Smooth muscle cell (in vitro differentiated cells): ENCODE results near the gene LTB. TPM values are rescaled to one million over a fixed set of nuclear protein-coding genes. Genes with fewer than 3 reads are reported as not detected.

Experiments used
- DNase-seq: peaks from one replicate; lab custom pipeline; 2025; ENCODE audit not compliant: unreplicated experiment; lab: John Stamatoyannopoulos, UW
- H2AFZ ChIP-seq: fragments of 200-600 bp; sonication (generic); 2 replicates; pipeline ENCODE4 v1.6.0; 2016; ENCODE audit warnings: antibody characterized with exemption, low read depth, mild to moderate bottlenecking
- H3F3A ChIP-seq: fragments of 200-600 bp; sonication (generic); 2 replicates; pipeline ENCODE4 v1.6.0; 2017; ENCODE audit warnings: antibody characterized with exemption, low read depth
- H3K27ac ChIP-seq: fragments of 200-600 bp; sonication (generic); 2 replicates; pipeline ENCODE4 v1.5.1; 2016; ENCODE audit warnings: low read depth, mild to moderate bottlenecking
- H3K27me3 ChIP-seq: fragments of 200-600 bp; sonication (generic); 2 replicates; pipeline ENCODE4 v1.6.1; 2016; ENCODE audit warnings: low read depth, mild to moderate bottlenecking
- H3K36me3 ChIP-seq: fragments of 200-600 bp; sonication (generic); 2 replicates; pipeline ENCODE4 v1.5.1; 2016; ENCODE audit warnings: low read depth
- H3K4me1 ChIP-seq: fragments of 200-600 bp; sonication (generic); 2 replicates; pipeline ENCODE4 v1.5.1; 2016; ENCODE audit warnings: low read depth
- H3K4me2 ChIP-seq: fragments of 200-600 bp; sonication (generic); 2 replicates; pipeline ENCODE4 v1.6.0; 2016; ENCODE audit warnings: mild to moderate bottlenecking
- H3K4me3 ChIP-seq: fragments of 200-600 bp; sonication (generic); 2 replicates; pipeline ENCODE4 v1.5.1; 2016; ENCODE audit warnings: mild to moderate bottlenecking
- H3K79me2 ChIP-seq: fragments of 200-600 bp; sonication (generic); 2 replicates; pipeline ENCODE4 v1.6.0; 2016; ENCODE audit warnings: low read depth, mild to moderate bottlenecking
- H3K9ac ChIP-seq: fragments of 200-600 bp; sonication (generic); 2 replicates; pipeline ENCODE4 v1.6.0; 2016; ENCODE audit warnings: low read depth
- H3K9me3 ChIP-seq: fragments of 200-600 bp; sonication (generic); replicated peaks from 2 replicates; pipeline ENCODE4 v1.5.1; 2016; ENCODE audit warnings: low read depth
- H4K20me1 ChIP-seq: fragments of 200-600 bp; sonication (generic); 2 replicates; pipeline ENCODE4 v1.6.0; 2016; ENCODE audit warnings: low read depth
- CTCF ChIP-seq: fragments of 200-600 bp; sonication (generic); IDR thresholded peaks from 2 replicates; pipeline ENCODE4 v1.5.1; 2017; ENCODE audit warnings: borderline replicate concordance, mild to moderate bottlenecking, antibody characterized with exemption; ENCODE audit not compliant: insufficient read depth, poor library complexity, severe bottlenecking
- WGBS: methylation state at CpG from one replicate; pipeline ENCODE4 v1.1.7; 2016; ENCODE audit warnings: low lambda C conversion rate; 5-methylcytosine and 5-hydroxymethylcytosine counted together
- polyA plus RNA-seq: library from polyadenylated mRNA; unstranded; fragments of >200 nt; fragmentation: Nextera tagmentation; extraction: Ambion mirVana; gene quantifications from 2 replicates; pipeline ENCODE4 v1.2.1, GENCODE V29; 2016
- small RNA-seq: library from RNA; depleted of rRNA; stranded (forward); fragments of <200 nt; gene quantifications from one replicate; pipeline ENCODE3, GENCODE V24; 2014
- total RNA-seq: library from RNA; depleted of rRNA; stranded (reverse); fragments of >200 nt; gene quantifications from 2 replicates; pipeline ENCODE4 v1.2.3, GENCODE V29; 2014

LTB gene
- total and polyA plus RNA-seq, 2 experiments from 2014 or later = 0.75 TPM; not detected in 1

- H3K79me2 ChIP-seq = peaks cover 18% of the 10 kb centered on the region
- no peak overlapping the region for H3K9ac ChIP-seq
- no peak for DNase-seq
- no peak overlapping the region for H2AFZ ChIP-seq
- 85% methylated on average over 9 of the region's 9 CpGs for WGBS
- H3K36me3 ChIP-seq = peaks cover 27% of the 10 kb centered on the region
- H3K4me2 ChIP-seq = no peak overlapping the region
- no peak overlapping the region for H3K27ac ChIP-seq
- no peak for TF ChIP-seq CTCF
- H3K9me3 ChIP-seq = no peaks in the 10 kb centered on the region
- peaks cover 32% of the 10 kb centered on the region for H3F3A ChIP-seq
- no peaks in the 10 kb centered on the region for H3K27me3 ChIP-seq
- H3K4me1 ChIP-seq = no peaks in the 10 kb centered on the region
- peaks cover 77% of the 10 kb centered on the region for H4K20me1 ChIP-seq
- H3K4me3 ChIP-seq = no peak overlapping the region
Measured at GRCh38 chr6:31531771-31532643, 50.2 kb downstream of the LTB start.

- Histone ChIP-seq H3K9ac (no peak overlapping the region), H3K4me2 (no peak overlapping the region), H3F3A (peaks cover 32% of the 10 kb centered on the region), H3K9me3 (no peaks in the 10 kb centered on the region), H4K20me1 (peaks cover 69% of the 10 kb centered on the region), H3K79me2 (peaks cover 9% of the 10 kb centered on the region), H3K27ac (no peak overlapping the region), H3K36me3 (peaks cover 25% of the 10 kb centered on the region), H3K27me3 (no peaks in the 10 kb centered on the region), H2AFZ (no peak overlapping the region), H3K4me3 (no peak overlapping the region), H3K4me1 (no peaks in the 10 kb centered on the region)
- no peak for TF ChIP-seq CTCF
- no peak for DNase-seq
- 98% methylated on average over 7 of the region's 7 CpGs for WGBS
Measured at GRCh38 chr6:31531162-31531561, 51.1 kb downstream of the LTB start.

GRCh38 chr6:31530659-31531058 lies 51.6 kb downstream of the LTB start:
- 77% methylated on average over 6 of the region's 6 CpGs for WGBS
- no peak for TF ChIP-seq CTCF
- no peak overlapping the region for H2AFZ ChIP-seq
- peaks cover 64% of the 10 kb centered on the region for H4K20me1 ChIP-seq
- H3K27me3 ChIP-seq = no peaks in the 10 kb centered on the region
- no peak overlapping the region for H3K4me3 ChIP-seq
- no peak for DNase-seq
- H3K36me3 ChIP-seq = peaks cover 20% of the 10 kb centered on the region
- no peak overlapping the region for H3K9ac ChIP-seq
- H3K27ac ChIP-seq = no peak overlapping the region
- peaks cover 32% of the 10 kb centered on the region for H3F3A ChIP-seq
- H3K9me3 ChIP-seq = no peaks in the 10 kb centered on the region
- no peaks in the 10 kb centered on the region for H3K4me1 ChIP-seq
- H3K4me2 ChIP-seq = no peak overlapping the region
- peaks cover 4% of the 10 kb centered on the region for H3K79me2 ChIP-seq

Small RNAs within 50 kb of the gene (small RNA-seq; reads per million reads assigned to genes)
- 25.0 reads per million, percentile 91 among the genes with 10 or more reads in this experiment for gene SNORA38
- gene SNORD117 = 740 reads per million, percentile 100 among the genes with 10 or more reads in this experiment
- not detected for gene SNORD84
- gene UQCRHP1 = not detected

Other genes with a start within 250 kb of the LTB start
Only the 30 nearest of the 35 such genes appear.
- gene MICA, start 178.8 kb downstream of the LTB start, total RNA-seq = 45.8 and 54.2 TPM in 2 replicates
- 60.8 and 61.5 TPM in 2 replicates for gene MICA, start 178.8 kb downstream of the LTB start, polyA plus RNA-seq
- gene MICB, start 84.3 kb downstream of the LTB start, total RNA-seq = 2.9 and 4.7 TPM in 2 replicates
- gene MICB, start 84.3 kb downstream of the LTB start, polyA plus RNA-seq = 1.4 and 2.4 TPM in 2 replicates
- not detected in 2 replicates for gene MCCD1, start 53.5 kb downstream of the LTB start, total RNA-seq
- gene MCCD1, start 53.5 kb downstream of the LTB start, polyA plus RNA-seq = not detected in 2 replicates
- 137 and 153 TPM in 2 replicates for gene DDX39B, start 40.4 kb downstream of the LTB start, total RNA-seq
- 117 and 146 TPM in 2 replicates for gene DDX39B, start 40.4 kb downstream of the LTB start, polyA plus RNA-seq
- gene ATP6V1G2, start 35.8 kb downstream of the LTB start, total RNA-seq = 0.90 and 1.0 TPM in 2 replicates
- gene ATP6V1G2, start 35.8 kb downstream of the LTB start, polyA plus RNA-seq = 2.3 and 2.4 TPM in 2 replicates
- 8.1 and 28.2 TPM in 2 replicates for gene NFKBIL1, start 34.8 kb downstream of the LTB start, total RNA-seq
- gene NFKBIL1, start 34.8 kb downstream of the LTB start, polyA plus RNA-seq = 23.5 and 25.9 TPM in 2 replicates
- gene LTA, start 10.1 kb downstream of the LTB start, total RNA-seq = 1.8 TPM in 1 of 2 replicates, not detected in the other
- 0.74 TPM in 1 of 2 replicates, not detected in the other for gene LTA, start 10.1 kb downstream of the LTB start, polyA plus RNA-seq
- gene TNF, start 6.9 kb downstream of the LTB start, total RNA-seq = 0.94 and 3.0 TPM in 2 replicates
- gene TNF, start 6.9 kb downstream of the LTB start, polyA plus RNA-seq = 1.5 and 2.4 TPM in 2 replicates
- not detected in 2 replicates for gene LST1, start 3.9 kb upstream of the LTB start, total RNA-seq
- 1.4 and 1.7 TPM in 2 replicates for gene LST1, start 3.9 kb upstream of the LTB start, polyA plus RNA-seq
- gene NCR3, start 10.6 kb upstream of the LTB start, total RNA-seq = not detected in 2 replicates
- gene NCR3, start 10.6 kb upstream of the LTB start, polyA plus RNA-seq = 0.22 and 0.48 TPM in 2 replicates
- gene AIF1, start 32.8 kb upstream of the LTB start, total RNA-seq = not detected in 2 replicates
- not detected in 2 replicates for gene AIF1, start 32.8 kb upstream of the LTB start, polyA plus RNA-seq
- 44.7 and 47.6 TPM in 2 replicates for gene PRRC2A, start 38.3 kb upstream of the LTB start, total RNA-seq
- gene PRRC2A, start 38.3 kb upstream of the LTB start, polyA plus RNA-seq = 58.0 and 75.3 TPM in 2 replicates
- 75.9 and 123 TPM in 2 replicates for gene BAG6, start 70.2 kb upstream of the LTB start, total RNA-seq
- 74.8 and 85.8 TPM in 2 replicates for gene BAG6, start 70.2 kb upstream of the LTB start, polyA plus RNA-seq
- gene APOM, start 73.5 kb upstream of the LTB start, total RNA-seq = 2.3 and 2.7 TPM in 2 replicates
- gene APOM, start 73.5 kb upstream of the LTB start, polyA plus RNA-seq = 1.1 and 2.7 TPM in 2 replicates
- 7.1 and 8.9 TPM in 2 replicates for gene C6orf47, start 78.4 kb upstream of the LTB start, total RNA-seq
- gene C6orf47, start 78.4 kb upstream of the LTB start, polyA plus RNA-seq = 15.5 and 20.1 TPM in 2 replicates
- gene GPANK1, start 82.6 kb upstream of the LTB start, total RNA-seq = 12.5 and 17.2 TPM in 2 replicates
- gene GPANK1, start 82.6 kb upstream of the LTB start, polyA plus RNA-seq = 19.6 and 20.1 TPM in 2 replicates
- 228 and 313 TPM in 2 replicates for gene CSNK2B, start 83.7 kb upstream of the LTB start, total RNA-seq
- gene CSNK2B, start 83.7 kb upstream of the LTB start, polyA plus RNA-seq = 195 and 226 TPM in 2 replicates
- 1.5 and 7.5 TPM in 2 replicates for gene LY6G5B, start 87.6 kb upstream of the LTB start, total RNA-seq
- 5.6 and 16.2 TPM in 2 replicates for gene LY6G5B, start 87.6 kb upstream of the LTB start, polyA plus RNA-seq
- 0.18 and 0.67 TPM in 2 replicates for gene LY6G5C, start 98.6 kb upstream of the LTB start, total RNA-seq
- 3.8 and 5.2 TPM in 2 replicates for gene LY6G5C, start 98.6 kb upstream of the LTB start, polyA plus RNA-seq
- 24.9 and 32.8 TPM in 2 replicates for gene ABHD16A, start 120.9 kb upstream of the LTB start, total RNA-seq
- gene ABHD16A, start 120.9 kb upstream of the LTB start, polyA plus RNA-seq = 39.9 and 40.5 TPM in 2 replicates
- gene LY6G6F, start 124.4 kb upstream of the LTB start, total RNA-seq = not detected in 2 replicates
- gene LY6G6F, start 124.4 kb upstream of the LTB start, polyA plus RNA-seq = not detected in 2 replicates
- not detected in 2 replicates for gene LY6G6D, start 132.9 kb upstream of the LTB start, total RNA-seq
- gene LY6G6D, start 132.9 kb upstream of the LTB start, polyA plus RNA-seq = not detected in 2 replicates
- 3.8 and 5.2 TPM in 2 replicates for gene LY6G6C, start 139.3 kb upstream of the LTB start, total RNA-seq
- gene LY6G6C, start 139.3 kb upstream of the LTB start, polyA plus RNA-seq = 3.9 and 7.2 TPM in 2 replicates
- 0.09 TPM in 1 of 2 replicates, not detected in the other for gene MPIG6B, start 140.9 kb upstream of the LTB start, total RNA-seq
- 1.1 TPM in 1 of 2 replicates, not detected in the other for gene MPIG6B, start 140.9 kb upstream of the LTB start, polyA plus RNA-seq
- 62.9 and 104 TPM in 2 replicates for gene DDAH2, start 146.9 kb upstream of the LTB start, total RNA-seq
- gene DDAH2, start 146.9 kb upstream of the LTB start, polyA plus RNA-seq = 122 and 134 TPM in 2 replicates
- gene CLIC1, start 154.1 kb upstream of the LTB start, total RNA-seq = 373 and 417 TPM in 2 replicates
- gene CLIC1, start 154.1 kb upstream of the LTB start, polyA plus RNA-seq = 610 and 628 TPM in 2 replicates
- gene MSH5, start 157.6 kb upstream of the LTB start, total RNA-seq = 10.6 and 15.4 TPM in 2 replicates
- 4.7 and 10.5 TPM in 2 replicates for gene MSH5, start 157.6 kb upstream of the LTB start, polyA plus RNA-seq
- not detected in 2 replicates for gene SAPCD1, start 180.2 kb upstream of the LTB start, total RNA-seq
- gene SAPCD1, start 180.2 kb upstream of the LTB start, polyA plus RNA-seq = 1.4 and 1.8 TPM in 2 replicates
- 0.22 and 0.58 TPM in 2 replicates for gene VWA7, start 194.9 kb upstream of the LTB start, total RNA-seq
- gene VWA7, start 194.9 kb upstream of the LTB start, polyA plus RNA-seq = 0.08 and 0.28 TPM in 2 replicates
- gene VARS1, start 213.3 kb upstream of the LTB start, total RNA-seq = 31.9 and 60.8 TPM in 2 replicates
- 76.9 and 80.8 TPM in 2 replicates for gene VARS1, start 213.3 kb upstream of the LTB start, polyA plus RNA-seq